Neural cell (in vitro differentiated cells): ENCODE data around the gene CHCHD3. TPM values are rescaled to one million over a fixed set of nuclear protein-coding genes. Genes with fewer than 3 reads are reported as not detected.

ENCODE experiments used
- H2AFZ ChIP-seq: fragments of 200-600, 300-800 bp; sonication (generic), shearing (Covaris generic); 2 replicates; pipeline ENCODE4 v1.6.0; 2014; ENCODE audit warnings: low read depth, mild to moderate bottlenecking, antibody characterized with exemption, low read length, moderate library complexity
- H3F3A ChIP-seq: fragments of 200-600 bp; shearing (Covaris generic); 2 replicates; pipeline ENCODE4 v1.6.1; 2016; ENCODE audit warnings: mild to moderate bottlenecking, moderate library complexity, mixed read lengths, antibody characterized with exemption, low read length; ENCODE audit not compliant: insufficient read depth, poor library complexity, severe bottlenecking
- H3K27ac ChIP-seq: fragments of 200-600, 300-800 bp; sonication (generic), shearing (Covaris generic); 2 replicates; pipeline ENCODE4 v1.5.1; 2014; ENCODE audit warnings: mild to moderate bottlenecking, low read length, moderate library complexity
- H3K27me3 ChIP-seq: fragments of 300-800, 200-600 bp; sonication (generic), shearing (Covaris generic); 2 replicates; pipeline ENCODE4 v1.6.0; 2014; ENCODE audit warnings: mild to moderate bottlenecking, low read depth, low read length, moderate library complexity; ENCODE audit not compliant: insufficient read depth
- H3K36me3 ChIP-seq: fragments of 300-800, 200-600 bp; sonication (generic), shearing (Covaris generic); 2 replicates; pipeline ENCODE4 v1.5.1; 2014; ENCODE audit warnings: mild to moderate bottlenecking, antibody characterized with exemption, low read length, moderate library complexity; ENCODE audit not compliant: insufficient read depth
- H3K4me2 ChIP-seq: fragments of 300-800, 200-600 bp; sonication (generic), shearing (Covaris generic); 2 replicates; pipeline ENCODE4 v1.6.0; 2014; ENCODE audit warnings: mild to moderate bottlenecking, low read length
- H3K4me3 ChIP-seq: fragments of 300-800, 200-600 bp; sonication (generic), shearing (Covaris generic); 2 replicates; pipeline ENCODE4 v1.5.1; 2014; ENCODE audit warnings: mild to moderate bottlenecking, low read length, moderate library complexity
- H3K79me2 ChIP-seq: fragments of 200-600 bp; shearing (Covaris generic); replicated peaks from 2 replicates; pipeline ENCODE4 v1.6.0; 2014; ENCODE audit warnings: mild to moderate bottlenecking, low read length, moderate library complexity; ENCODE audit not compliant: insufficient read depth
- H3K9ac ChIP-seq: fragments of 300-800, 200-600 bp; sonication (generic), shearing (Covaris generic); 2 replicates; pipeline ENCODE4 v1.6.1; 2016; ENCODE audit warnings: mild to moderate bottlenecking, low read length, mixed read lengths
- H3K9me2 ChIP-seq: fragments of 200-600 bp; shearing (Covaris generic); 2 replicates; pipeline ENCODE4 v1.6.1; 2016; ENCODE audit warnings: mild to moderate bottlenecking, low read length, mixed read lengths; ENCODE audit not compliant: insufficient read depth
- H3K9me3 ChIP-seq: fragments of 200-600, 300-800 bp; sonication (generic), shearing (Covaris generic); 2 replicates; pipeline ENCODE4 v1.6.1; 2016; ENCODE audit warnings: mild to moderate bottlenecking, mixed run types, low read length, moderate library complexity, mixed read lengths
- H4K20me1 ChIP-seq: fragments of 200-600 bp; shearing (Covaris generic); 2 replicates; pipeline ENCODE4 v1.6.1; 2016; ENCODE audit warnings: mild to moderate bottlenecking, mixed run types; ENCODE audit not compliant: insufficient read depth
- CTCF ChIP-seq: fragments of 450-650 bp; IDR thresholded peaks from 2 replicates; pipeline ENCODE4 v1.5.1; 2014; ENCODE audit warnings: antibody characterized with exemption, mild to moderate bottlenecking, moderate library complexity; ENCODE audit not compliant: poor library complexity, severe bottlenecking
- EP300 ChIP-seq: fragments of 450-650 bp; conservative IDR thresholded peaks from 2 replicates; pipeline ENCODE4 v1.6.1; 2014; ENCODE audit warnings: antibody characterized with exemption, mild to moderate bottlenecking, moderate library complexity; ENCODE audit not compliant: poor library complexity, severe bottlenecking
- EZH2 ChIP-seq: fragments of 200-600, 300-800 bp; shearing (Covaris generic), sonication (generic); IDR thresholded peaks from 2 replicates; pipeline ENCODE4 v1.6.1; 2014; ENCODE audit warnings: antibody characterized with exemption, low read length, borderline replicate concordance, mild to moderate bottlenecking; ENCODE audit not compliant: insufficient read depth, poor library complexity, severe bottlenecking
- MXI1 ChIP-seq: fragments of 450-650 bp; conservative IDR thresholded peaks from 2 replicates; pipeline ENCODE4 v1.6.1; 2014; ENCODE audit warnings: antibody characterized with exemption, mild to moderate bottlenecking; ENCODE audit not compliant: poor library complexity, severe bottlenecking
- POLR2AphosphoS5 ChIP-seq: IDR thresholded peaks from 2 replicates; pipeline ENCODE4 v1.6.1; 2012
- RAD21 ChIP-seq: fragments of 450-650 bp; conservative IDR thresholded peaks from 2 replicates; pipeline ENCODE4 v1.6.1; 2014; ENCODE audit warnings: antibody characterized with exemption, mild to moderate bottlenecking, moderate library complexity
- REST ChIP-seq: IDR thresholded peaks from 2 replicates; pipeline ENCODE4 v1.6.1; 2012; ENCODE audit warnings: borderline replicate concordance
- SMC3 ChIP-seq: fragments of 450-650 bp; conservative IDR thresholded peaks from 2 replicates; pipeline ENCODE4 v1.6.1; 2014; ENCODE audit warnings: antibody characterized with exemption, mild to moderate bottlenecking, moderate library complexity; ENCODE audit not compliant: poor library complexity
- TAF1 ChIP-seq: IDR thresholded peaks from 2 replicates; pipeline ENCODE4 v1.6.1; 2012; ENCODE audit warnings: low read depth
- polyA plus RNA-seq: library from polyadenylated mRNA; depleted of rRNA; stranded (reverse); fragments of >200 nt; gene quantifications from 2 replicates; pipeline ENCODE4 v1.2.3, GENCODE V29; 2014

Gene CHCHD3
- polyA plus RNA-seq, 1 donor from 2014 or later, result 89.9 TPM

GRCh38 chr7:132950725-132951124, 131.2 kb downstream of the CHCHD3 start:
- Histone ChIP-seq H3F3A (no peaks in the 10 kb centered on the region), H3K4me3 (no peak overlapping the region), H3K27ac (no peak overlapping the region), H2AFZ (no peak overlapping the region), H3K27me3 (no peaks in the 10 kb centered on the region), H3K36me3 (no peaks in the 10 kb centered on the region), H3K4me2 (no peak overlapping the region), H4K20me1 (no peaks in the 10 kb centered on the region), H3K9me3 (no peaks in the 10 kb centered on the region), H3K79me2 (no peaks in the 10 kb centered on the region), H3K9ac (no peak overlapping the region), H3K9me2 (no peaks in the 10 kb centered on the region)
- TF ChIP-seq EZH2 (no peak), RAD21 (no peak), SMC3 (no peak), REST (no peak), POLR2AphosphoS5 (no peak), MXI1 (no peak), TAF1 (no peak), CTCF (no peak), EP300 (no peak)

- no peaks in the 10 kb centered on the region for H3K79me2 ChIP-seq
- H3K9me2 ChIP-seq, result no peaks in the 10 kb centered on the region
- H3K4me3 ChIP-seq, result no peak overlapping the region
- H3K4me2 ChIP-seq, result no peak overlapping the region
- H3K9ac ChIP-seq, result no peak overlapping the region
- H3K36me3 ChIP-seq, result no peaks in the 10 kb centered on the region
- H3F3A ChIP-seq, result no peaks in the 10 kb centered on the region
- H3K27ac ChIP-seq, result no peak overlapping the region
- H3K9me3 ChIP-seq, result no peaks in the 10 kb centered on the region
- no peaks in the 10 kb centered on the region for H4K20me1 ChIP-seq
- TF ChIP-seq EP300 (no peak), MXI1 (no peak), EZH2 (no peak), REST (no peak), POLR2AphosphoS5 (no peak), RAD21 (no peak), CTCF (no peak), TAF1 (no peak), SMC3 (no peak)
- no peaks in the 10 kb centered on the region for H3K27me3 ChIP-seq
- H2AFZ ChIP-seq, result no peak overlapping the region
These were observed 134.9 kb downstream of the CHCHD3 start for GRCh38 chr7:132947011-132947410.
